Testis (tissue), 3 donors: ENCODE data around the gene NELL1. TPM values are rescaled to one million over a fixed set of nuclear protein-coding genes. Genes with fewer than 3 reads are reported as not detected.

Experiments
- DNase-seq: peaks from one replicate; pipeline ENCODE4 v3.0.0-alpha.2; 2019
- H3K27ac ChIP-seq, 2 donors: fragments of 200-600 bp; sonication (generic); one replicate each; pipeline ENCODE4 v1.5.1; 2019
- H3K27me3 ChIP-seq: fragments of 200-600 bp; sonication (generic); one replicate; pipeline ENCODE4 v1.5.1; 2019
- H3K36me3 ChIP-seq: fragments of 200-600 bp; sonication (generic); one replicate; pipeline ENCODE4 v1.5.1; 2017; ENCODE audit warnings: low read depth; ENCODE audit errors: missing control alignments
- H3K4me1 ChIP-seq: fragments of 200-600 bp; sonication (generic); one replicate; pipeline ENCODE4 v1.5.1; 2019
- H3K4me3 ChIP-seq, 2 donors: fragments of 200-600 bp; sonication (generic); one replicate each; pipeline ENCODE4 v1.5.1; 2017 to 2019
- H3K9me3 ChIP-seq: fragments of 200-600 bp; sonication (generic); one replicate; pipeline ENCODE4 v1.5.1; 2017
- CTCF ChIP-seq, 3 experiments: fragments of 450-650 bp in 2 of 3; fragments of 200-600 bp in 1 of 3; sonication (generic) in 1 of 3; IDR thresholded peaks; one replicate each; pipeline ENCODE4 v1.5.1; 2016 to 2019; ENCODE audit warnings: antibody characterized with exemption in 3 of 3, mild to moderate bottlenecking in 2 of 3, moderate library complexity in 1 of 3
- POLR2A ChIP-seq: fragments of 450-650 bp; IDR thresholded peaks from one replicate; pipeline ENCODE4 v1.6.1; 2017; ENCODE audit warnings: antibody characterized with exemption, mild to moderate bottlenecking, moderate library complexity
- WGBS, 2 donors: methylation state at CpG; one replicate each; pipeline ENCODE4 v1.1.5; 2018; 5-methylcytosine and 5-hydroxymethylcytosine counted together
- intact Hi-C: fragments of 100-400 bp; cut with DNase I; formaldehyde crosslinking; loops from one replicate; pipeline ENCODE4 v1.15.1; 2023; ENCODE audit warnings: low total_unique reads
- polyA plus RNA-seq: library from polyadenylated mRNA; stranded (reverse); fragments of 350-450 nt; fragmentation: Illumina TruSeq; extraction: RNeasy Lipid Tissue Mini Kit (QIAGEN cat#74804); gene quantifications from one replicate; pipeline ENCODE4 v1.2.3, GENCODE V29; 2014; ENCODE audit warnings: low read depth, low replicate concordance; ENCODE audit not compliant: insufficient read depth
- total RNA-seq, 2 donors: library from RNA; depleted of rRNA; stranded (reverse); fragments of >200 nt; gene quantifications; one replicate each; pipeline ENCODE4 v1.2.3, GENCODE V29; 2016

NELL1 gene
- total and polyA plus RNA-seq, 3 donors from 2014 or later, result 4.9 to 8.9 (median 7.0) TPM

GRCh38 chr11:20963596-20963995, 294.2 kb downstream of the NELL1 start:
- Histone ChIP-seq H3K27me3 (no peaks in the 10 kb centered on the region), H3K4me3 (no peak overlapping the region), H3K36me3 (no peaks in the 10 kb centered on the region), H3K9me3 (no peaks in the 10 kb centered on the region), H3K4me1 (no peaks in the 10 kb centered on the region), H3K27ac (no peak overlapping the region)
- intact Hi-C loops, result no loop called here
- 88 to 93% methylated on average over 5 of the region's 5 CpGs for WGBS, 2 donors
- TF ChIP-seq CTCF (IDR thresholded peaks at IDR 0.05), result no peak
- TF ChIP-seq POLR2A, result no peak
- DNase-seq, result no peak

- H3K27me3 ChIP-seq, result no peaks in the 10 kb centered on the region
- no peaks in the 10 kb centered on the region for H3K4me1 ChIP-seq
- no peak overlapping the region for H3K4me3 ChIP-seq
- DNase-seq, result no peak
- TF ChIP-seq POLR2A (no peak), CTCF (IDR thresholded peaks at IDR 0.05) (no peak)
- WGBS, 2 donors, result 94 to 97% methylated on average over 3 of the region's 3 CpGs
- intact Hi-C loops, result no loop called here
- H3K9me3 ChIP-seq, result no peaks in the 10 kb centered on the region
- no peaks in the 10 kb centered on the region for H3K36me3 ChIP-seq
- H3K27ac ChIP-seq, result no peak overlapping the region
These were observed 295.6 kb downstream of the NELL1 start for GRCh38 chr11:20964985-20965384.

- no peaks in the 10 kb centered on the region for H3K36me3 ChIP-seq
- WGBS, 2 donors, result 69 to 73% methylated on average over 3 of the region's 3 CpGs
These were observed 297.1 kb downstream of the NELL1 start for GRCh38 chr11:20966489-20966888.

GRCh38 chr11:20973940-20974559, 304.7 kb downstream of the NELL1 start:
- intact Hi-C loops, result no loop called here
- DNase-seq, result no peak
- H3K36me3 ChIP-seq, result no peaks in the 10 kb centered on the region
- 37 to 44% methylated on average over 7 of the region's 7 CpGs for WGBS, 2 donors
- TF ChIP-seq CTCF (IDR thresholded peaks at IDR 0.05) (no peak), POLR2A (no peak)
- no peaks in the 10 kb centered on the region for H3K4me1 ChIP-seq
- H3K27ac ChIP-seq, result no peak overlapping the region
- H3K9me3 ChIP-seq, result no peaks in the 10 kb centered on the region
- H3K27me3 ChIP-seq, result no peaks in the 10 kb centered on the region
- no peak overlapping the region for H3K4me3 ChIP-seq

More at GRCh38 chr11:20966489-20966888, 297.1 kb downstream of the NELL1 start:
- H3K9me3 ChIP-seq, result no peaks in the 10 kb centered on the region
- no peaks in the 10 kb centered on the region for H3K27me3 ChIP-seq
- H3K4me1 ChIP-seq, result no peaks in the 10 kb centered on the region
- H3K4me3 ChIP-seq, result no peak overlapping the region
- intact Hi-C loops, result no loop called here
- no peak overlapping the region for H3K27ac ChIP-seq
- DNase-seq, result no peak
- TF ChIP-seq CTCF (IDR thresholded peaks at IDR 0.05) (no peak), POLR2A (no peak)

- Histone ChIP-seq H3K27me3 (no peaks in the 10 kb centered on the region), H3K4me3 (no peak overlapping the region), H3K9me3 (no peaks in the 10 kb centered on the region), H3K27ac (no peak overlapping the region), H3K36me3 (no peaks in the 10 kb centered on the region), H3K4me1 (no peaks in the 10 kb centered on the region)
- DNase-seq, result no peak
- TF ChIP-seq POLR2A (no peak), CTCF (IDR thresholded peaks at IDR 0.05) (no peak)
- intact Hi-C loops, result no loop called here
These were observed 311.4 kb downstream of the NELL1 start for GRCh38 chr11:20980736-20981135.
